Astrocyte (in vitro differentiated cells and primary cell): Measurements from ENCODE around the gene PTAFR. TPM values are rescaled to one million over a fixed set of nuclear protein-coding genes. Genes with fewer than 3 reads are reported as not detected.

ENCODE experiments used
- DNase-seq: peaks from one replicate; pipeline ENCODE4 v3.0.0-alpha.2; 2010; ENCODE audit warnings: low read depth
- FAIRE-seq: peaks from 2 replicates; lab custom pipeline; 2011; peaks lifted over from hg19 to GRCh38; lab: Jason Lieb, UNC
- H2AFZ ChIP-seq: 2 replicates; pipeline ENCODE4 v1.6.0; 2012; ENCODE audit warnings: low read depth, low read length, inconsistent platforms
- H3K27ac ChIP-seq: 2 replicates; pipeline ENCODE4 v1.5.1; 2011; ENCODE audit warnings: low read depth, low read length, inconsistent platforms
- H3K27me3 ChIP-seq: 2 replicates; pipeline ENCODE4 v1.6.0; 2011; ENCODE audit warnings: low read length, inconsistent platforms; ENCODE audit not compliant: insufficient read depth
- H3K36me3 ChIP-seq: 2 replicates; pipeline ENCODE4 v1.5.1; 2011; ENCODE audit warnings: low read length, inconsistent platforms; ENCODE audit not compliant: insufficient read depth
- H3K4me1 ChIP-seq: 2 replicates; pipeline ENCODE4 v1.5.1; 2011; ENCODE audit warnings: low read length, inconsistent platforms; ENCODE audit not compliant: insufficient read depth
- H3K4me2 ChIP-seq: 2 replicates; pipeline ENCODE4 v1.6.0; 2012; ENCODE audit warnings: low read length, inconsistent platforms
- H3K4me3 ChIP-seq: 2 replicates; pipeline ENCODE4 v1.5.1; 2011; ENCODE audit warnings: low read depth, mild to moderate bottlenecking, low read length, inconsistent platforms; ENCODE audit not compliant: insufficient read depth
- H3K79me2 ChIP-seq: 2 replicates; pipeline ENCODE4 v1.6.0; 2012; ENCODE audit warnings: mild to moderate bottlenecking, low read length, inconsistent platforms; ENCODE audit not compliant: insufficient read depth
- H3K9ac ChIP-seq: 2 replicates; pipeline ENCODE4 v1.6.0; 2012; ENCODE audit warnings: mild to moderate bottlenecking, low read length, inconsistent platforms
- H3K9me3 ChIP-seq: 2 replicates; pipeline ENCODE4 v1.5.1; 2012; ENCODE audit warnings: low read depth, mild to moderate bottlenecking, low read length, inconsistent platforms; ENCODE audit not compliant: insufficient read depth
- H4K20me1 ChIP-seq: 2 replicates; pipeline ENCODE4 v1.6.0; 2012; ENCODE audit warnings: low read length, inconsistent platforms; ENCODE audit not compliant: insufficient read depth
- H3K27ac Mint-ChIP-seq: one replicate; pipeline ENCODE4 v1.8.0; 2021; ENCODE audit warnings: mild to moderate bottlenecking, mixed read lengths; ENCODE audit not compliant: unreplicated experiment
- H3K27me3 Mint-ChIP-seq: one replicate; pipeline ENCODE4 v1.8.0; 2021; ENCODE audit warnings: low read depth, mixed read lengths; ENCODE audit not compliant: unreplicated experiment
- H3K36me3 Mint-ChIP-seq: one replicate; pipeline ENCODE4 v1.8.0; 2021; ENCODE audit warnings: low read depth, mixed read lengths; ENCODE audit not compliant: unreplicated experiment
- H3K4me1 Mint-ChIP-seq: one replicate; pipeline ENCODE4 v1.8.0; 2021; ENCODE audit warnings: low read depth, mixed read lengths; ENCODE audit not compliant: unreplicated experiment
- H3K4me3 Mint-ChIP-seq: one replicate; pipeline ENCODE4 v1.8.0; 2021; ENCODE audit warnings: mild to moderate bottlenecking, moderate library complexity, mixed read lengths; ENCODE audit not compliant: unreplicated experiment
- H3K9me3 Mint-ChIP-seq: one replicate; pipeline ENCODE4 v1.8.0; 2021; ENCODE audit warnings: mild to moderate bottlenecking, mixed read lengths; ENCODE audit not compliant: unreplicated experiment
- CTCF ChIP-seq: IDR thresholded peaks from 2 replicates; pipeline ENCODE4 v1.5.1; 2011; ENCODE audit warnings: low read depth, mild to moderate bottlenecking, inconsistent platforms, low read length, moderate library complexity; ENCODE audit not compliant: insufficient read depth
- EZH2 ChIP-seq: IDR thresholded peaks from 2 replicates; pipeline ENCODE4 v1.6.1; 2012; ENCODE audit warnings: mild to moderate bottlenecking, low read length, inconsistent platforms; ENCODE audit not compliant: insufficient read depth
- total RNA-seq: library from RNA; stranded (reverse); gene quantifications from 2 replicates; pipeline ENCODE4 v1.2.1, GENCODE V29; 2021

PTAFR gene
- total RNA-seq, 1 donor from 2014 or later = 0.32 TPM

GRCh38 chr1:28173980-28174297 lies 2.6 kb downstream of the PTAFR start:
- H3K36me3 Mint-ChIP-seq = peaks cover 2% of the 10 kb centered on the region
- no peaks in the 10 kb centered on the region for H3K36me3 ChIP-seq
- H3K27ac Mint-ChIP-seq = peak overlapping the region; percentile 15
- H3K4me3 ChIP-seq = no peak overlapping the region
- TF ChIP-seq EZH2 = no peak
- no peak for TF ChIP-seq CTCF
- H3K4me1 ChIP-seq = no peaks in the 10 kb centered on the region
- peak overlapping the region; percentile 58 for H3K4me3 Mint-ChIP-seq
- H3K27me3 Mint-ChIP-seq = peaks cover 7% of the 10 kb centered on the region
- no peak overlapping the region for H3K9ac ChIP-seq
- no peak overlapping the region for H3K4me2 ChIP-seq
- H4K20me1 ChIP-seq = no peaks in the 10 kb centered on the region
- DNase-seq = peak; percentile 45
- no peaks in the 10 kb centered on the region for H3K9me3 ChIP-seq
- FAIRE-seq = no peak
- no peaks in the 10 kb centered on the region for H3K79me2 ChIP-seq
- H3K9me3 Mint-ChIP-seq = no peaks in the 10 kb centered on the region
- peaks cover 14% of the 10 kb centered on the region for H3K4me1 Mint-ChIP-seq
- no peak overlapping the region for H3K27ac ChIP-seq
- peaks cover 4% of the 10 kb centered on the region for H3K27me3 ChIP-seq
- peak overlapping the region; percentile 34 for H2AFZ ChIP-seq

- H3K4me3 ChIP-seq = no peak overlapping the region
- peak overlapping the region; percentile 58 for H3K4me3 Mint-ChIP-seq
- no peaks in the 10 kb centered on the region for H4K20me1 ChIP-seq
- no peak for FAIRE-seq
- DNase-seq = no peak
- no peak overlapping the region for H3K27ac ChIP-seq
- no peaks in the 10 kb centered on the region for H3K9me3 Mint-ChIP-seq
- peaks cover 4% of the 10 kb centered on the region for H3K27me3 ChIP-seq
- H3K79me2 ChIP-seq = no peaks in the 10 kb centered on the region
- peak overlapping the region; percentile 64 for H3K27ac Mint-ChIP-seq
- H2AFZ ChIP-seq = peak overlapping the region; percentile 34
- no peak overlapping the region for H3K9ac ChIP-seq
- no peaks in the 10 kb centered on the region for H3K9me3 ChIP-seq
- H3K4me1 Mint-ChIP-seq = peaks cover 14% of the 10 kb centered on the region
- no peak overlapping the region for H3K4me2 ChIP-seq
- peaks cover 2% of the 10 kb centered on the region for H3K36me3 Mint-ChIP-seq
- TF ChIP-seq EZH2 (no peak), CTCF (no peak)
- H3K36me3 ChIP-seq = no peaks in the 10 kb centered on the region
- peaks cover 7% of the 10 kb centered on the region for H3K27me3 Mint-ChIP-seq
- H3K4me1 ChIP-seq = no peaks in the 10 kb centered on the region
Observed at GRCh38 chr1:28173151-28173979, 3.1 kb downstream of the PTAFR start.

GRCh38 chr1:28172713-28173150 lies 3.8 kb downstream of the PTAFR start:
- Mint-ChIP-seq H3K4me1 (peaks cover 14% of the 10 kb centered on the region), H3K27ac (peak overlapping the region; percentile 44), H3K36me3 (peaks cover 2% of the 10 kb centered on the region), H3K9me3 (no peaks in the 10 kb centered on the region), H3K4me3 (no peak overlapping the region), H3K27me3 (peaks cover 7% of the 10 kb centered on the region)
- Histone ChIP-seq H3K27ac (no peak overlapping the region), H3K27me3 (peaks cover 4% of the 10 kb centered on the region), H2AFZ (no peak overlapping the region), H3K9ac (no peak overlapping the region), H4K20me1 (no peaks in the 10 kb centered on the region), H3K4me1 (no peaks in the 10 kb centered on the region), H3K79me2 (no peaks in the 10 kb centered on the region), H3K9me3 (no peaks in the 10 kb centered on the region), H3K4me2 (no peak overlapping the region), H3K36me3 (no peaks in the 10 kb centered on the region), H3K4me3 (no peak overlapping the region)
- DNase-seq = peak; percentile 18
- TF ChIP-seq EZH2 (no peak), CTCF (no peak)
- FAIRE-seq = no peak
